Fibroblast of lung (primary cell): ENCODE measurements around the gene EPAS1.

Experiments
- EZH2 ChIP-seq: IDR thresholded peaks from 2 replicates; pipeline ENCODE4 v1.5.1; 2012; ENCODE audit warnings: low read length, control low read depth, mild to moderate bottlenecking; ENCODE audit errors: missing control alignments
- TF ChIP-seq, protein P1 (sequence below), 2 donors: IDR thresholded peaks in 1 of 2; conservative IDR thresholded peaks in 1 of 2; 1 replicate in 1 of 2; 2 replicates in 1 of 2; pipeline ENCODE4 v1.5.1; 2011 to 2012; ENCODE audit warnings: low read length in 2 of 2, control low read depth in 1 of 2, inconsistent platforms in 1 of 2, low read depth in 1 of 2, mild to moderate bottlenecking in 1 of 2

DNA sequence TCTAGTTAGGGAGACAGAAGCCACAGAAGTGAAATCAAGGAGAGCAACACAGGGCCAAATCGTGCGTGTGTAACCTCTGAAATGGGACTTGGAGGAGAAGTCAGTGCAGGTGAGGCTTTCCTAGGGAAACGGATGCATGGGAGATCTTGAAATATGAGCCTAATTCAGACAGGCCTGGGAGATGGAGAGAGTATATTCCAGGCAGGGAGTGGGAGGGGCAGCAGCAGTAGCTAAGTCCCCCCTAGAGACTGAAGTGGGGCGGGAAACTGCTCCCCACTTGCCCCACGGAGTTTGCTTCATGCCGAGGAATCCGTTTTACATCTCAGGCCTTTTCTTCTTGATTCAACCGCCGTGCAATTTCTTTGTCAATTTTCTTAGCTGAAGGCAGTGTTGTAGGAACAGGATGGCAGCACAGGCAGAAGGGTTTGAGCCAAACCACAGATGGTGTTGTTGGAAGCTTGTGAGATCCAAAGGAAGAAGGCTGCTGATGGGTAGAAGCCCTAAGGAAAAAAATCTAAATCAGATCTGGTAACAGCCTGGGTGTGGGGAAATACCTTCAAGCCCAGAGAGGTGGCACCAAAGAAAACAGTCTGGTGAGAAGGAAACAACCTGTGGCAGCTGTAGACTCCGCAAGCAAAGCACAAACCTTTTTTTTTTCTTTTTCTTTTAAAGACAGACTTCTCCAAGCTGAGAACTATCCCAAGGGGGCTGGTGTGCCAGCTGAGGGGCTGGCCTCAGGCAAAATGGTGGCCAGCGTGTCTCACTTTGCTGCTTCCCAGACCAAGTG, 40.2 kb downstream of the EPAS1 start:
- TF ChIP-seq, protein P1, sequence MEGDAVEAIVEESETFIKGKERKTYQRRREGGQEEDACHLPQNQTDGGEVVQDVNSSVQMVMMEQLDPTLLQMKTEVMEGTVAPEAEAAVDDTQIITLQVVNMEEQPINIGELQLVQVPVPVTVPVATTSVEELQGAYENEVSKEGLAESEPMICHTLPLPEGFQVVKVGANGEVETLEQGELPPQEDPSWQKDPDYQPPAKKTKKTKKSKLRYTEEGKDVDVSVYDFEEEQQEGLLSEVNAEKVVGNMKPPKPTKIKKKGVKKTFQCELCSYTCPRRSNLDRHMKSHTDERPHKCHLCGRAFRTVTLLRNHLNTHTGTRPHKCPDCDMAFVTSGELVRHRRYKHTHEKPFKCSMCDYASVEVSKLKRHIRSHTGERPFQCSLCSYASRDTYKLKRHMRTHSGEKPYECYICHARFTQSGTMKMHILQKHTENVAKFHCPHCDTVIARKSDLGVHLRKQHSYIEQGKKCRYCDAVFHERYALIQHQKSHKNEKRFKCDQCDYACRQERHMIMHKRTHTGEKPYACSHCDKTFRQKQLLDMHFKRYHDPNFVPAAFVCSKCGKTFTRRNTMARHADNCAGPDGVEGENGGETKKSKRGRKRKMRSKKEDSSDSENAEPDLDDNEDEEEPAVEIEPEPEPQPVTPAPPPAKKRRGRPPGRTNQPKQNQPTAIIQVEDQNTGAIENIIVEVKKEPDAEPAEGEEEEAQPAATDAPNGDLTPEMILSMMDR (conservative IDR thresholded peaks at IDR 0.05 in 1 of 2, IDR thresholded peaks at IDR 0.05 in 1 of 2; ENCODE audit: low read depth in 1 of 2, low read length in 2 of 2): no peak
- TF ChIP-seq EZH2: no peak
